SK-N-SH (cell line): ENCODE data around the gene PFKFB3. TPM values are rescaled to one million over a fixed set of nuclear protein-coding genes. Genes with fewer than 3 reads are reported as not detected.
A peak's percentile ranks its signal among the peaks of the same experiment; 100 is the strongest.
"Not testable (repeated sequence)": the region's sequence is repeated elsewhere in the genome, so short reads cannot be mapped to it uniquely, and the experiment has no call there.

Source experiments
- CTCF ChIA-PET: fragments of 300-600, 350-600 bp; formaldehyde crosslinking; extraction: SDS; loops from one replicate; lab custom pipeline; 2021; lab: Yijun Ruan, JAX
- POLR2A ChIA-PET: fragments of 350-600 bp; sonication (Branson Sonifier 250); formaldehyde crosslinking; extraction: SDS; loops from one replicate; lab custom pipeline; 2020; ENCODE audit warnings: antibody characterized with exemption, inconsistent platforms; lab: Yijun Ruan, JAX
- DNase-seq: peaks from one replicate; pipeline ENCODE4 v3.0.0; 2012
- H2AFZ ChIP-seq: fragments of 200-600 bp; sonication (generic); 2 replicates; pipeline ENCODE4 v1.8.1; 2016; ENCODE audit warnings: antibody characterized with exemption, mild to moderate bottlenecking, low read depth
- H3F3A ChIP-seq: fragments of 200-600 bp; sonication (generic); replicated peaks from 2 replicates; pipeline ENCODE3; 2016; ENCODE audit warnings: antibody characterized with exemption, mild to moderate bottlenecking; ENCODE audit not compliant: insufficient read depth
- H3K27ac ChIP-seq, 2 experiments: fragments of 200-500 bp in 1 of 2; fragments of 200-600 bp in 1 of 2; sonication (Bioruptor generic) in 1 of 2; sonication (generic), shearing (Covaris generic) in 1 of 2; 2 replicates each; pipeline versions ENCODE4 v1.5.1 to v1.6.1; 2014 to 2016; ENCODE audit warnings: low read depth in 2 of 2, inconsistent platforms in 1 of 2, low read length in 1 of 2, mild to moderate bottlenecking in 1 of 2, mixed read lengths in 1 of 2
- H3K27me3 ChIP-seq: fragments of 200-600 bp; sonication (generic), shearing (Covaris generic); 2 replicates; pipeline ENCODE4 v1.6.1; 2016; ENCODE audit warnings: mixed run types; ENCODE audit not compliant: insufficient read depth
- H3K36me3 ChIP-seq, 2 experiments: fragments of 200-500 bp in 1 of 2; fragments of 200-600 bp in 1 of 2; sonication (Bioruptor generic) in 1 of 2; sonication (generic) in 1 of 2; replicated peaks in 1 of 2; 2 replicates each; pipeline versions ENCODE3 to v1.5.1; 2014 to 2016; ENCODE audit warnings: low read length in 1 of 2, mild to moderate bottlenecking in 1 of 2; ENCODE audit not compliant: insufficient read depth in 2 of 2, control insufficient read depth in 1 of 2
- H3K4me1 ChIP-seq, 2 experiments: fragments of 200-500 bp in 1 of 2; fragments of 200-600 bp in 1 of 2; sonication (Bioruptor generic) in 1 of 2; sonication (generic), shearing (Covaris generic) in 1 of 2; 2 replicates each; pipeline versions ENCODE4 v1.5.1 to v1.6.1; 2014 to 2016; ENCODE audit warnings: low read depth in 1 of 2, low read length in 1 of 2, mixed run types in 1 of 2; ENCODE audit not compliant: insufficient read depth in 2 of 2, control insufficient read depth in 1 of 2
- H3K4me2 ChIP-seq: fragments of 200-600 bp; sonication (generic), shearing (Covaris generic); 2 replicates; pipeline ENCODE4 v1.6.1; 2017; ENCODE audit warnings: mixed run types
- H3K4me3 ChIP-seq, 2 experiments: fragments of 200-500 bp in 1 of 2; fragments of 200-600 bp in 1 of 2; sonication (Bioruptor generic) in 1 of 2; sonication (generic), shearing (Covaris generic) in 1 of 2; 2 replicates each; pipeline versions ENCODE4 v1.5.1 to v1.8.1; 2014 to 2016; ENCODE audit warnings: low read depth in 2 of 2, inconsistent platforms in 1 of 2, low read length in 1 of 2, mild to moderate bottlenecking in 1 of 2, mixed read lengths in 1 of 2, moderate library complexity in 1 of 2
- H3K79me2 ChIP-seq: fragments of 200-600 bp; sonication (generic); 2 replicates; pipeline ENCODE4 v1.8.1; 2017; ENCODE audit warnings: mild to moderate bottlenecking; ENCODE audit not compliant: insufficient read depth
- H3K9ac ChIP-seq: fragments of 200-600 bp; sonication (generic); 2 replicates; pipeline ENCODE4 v1.6.1; 2017; ENCODE audit warnings: mixed run types
- H3K9me2 ChIP-seq: fragments of 200-600 bp; sonication (generic); 2 replicates; pipeline ENCODE4 v1.6.1; 2017; ENCODE audit warnings: mixed run types
- H3K9me3 ChIP-seq: fragments of 200-600 bp; sonication (generic); 2 replicates; pipeline ENCODE4 v1.6.1; 2017; ENCODE audit warnings: mixed run types, mild to moderate bottlenecking, moderate library complexity
- H4K20me1 ChIP-seq: fragments of 200-600 bp; sonication (generic); 2 replicates; pipeline ENCODE4 v1.6.1; 2017; ENCODE audit warnings: mild to moderate bottlenecking, mixed run types; ENCODE audit not compliant: insufficient read depth
- CHD2 ChIP-seq: fragments of 150-350 bp; IDR thresholded peaks from 2 replicates; pipeline ENCODE4 v1.6.1; 2018; ENCODE audit warnings: low read length; ENCODE audit not compliant: partially characterized antibody
- FOXJ3 ChIP-seq: sonication (generic); formaldehyde crosslinking; IDR thresholded peaks from 2 replicates; pipeline ENCODE4 v1.5.1; 2020; ENCODE audit warnings: mild to moderate bottlenecking, missing genetic modification reagents
- GATA2 ChIP-seq: sonication (generic); formaldehyde crosslinking; IDR thresholded peaks from 2 replicates; pipeline ENCODE4 v1.5.0; 2020; ENCODE audit warnings: mild to moderate bottlenecking, missing genetic modification reagents
- MAX ChIP-seq: IDR thresholded peaks from 2 replicates; pipeline ENCODE4 v1.4.0; 2012; ENCODE audit warnings: low read depth
- MEF2A ChIP-seq: IDR thresholded peaks from 2 replicates; pipeline ENCODE4 v1.4.0; 2012; ENCODE audit warnings: low read depth, borderline replicate concordance
- RXRA ChIP-seq: IDR thresholded peaks from 2 replicates; pipeline ENCODE4 v1.4.0; 2012; ENCODE audit warnings: low read depth, mild to moderate bottlenecking, borderline replicate concordance
- TAF1 ChIP-seq: IDR thresholded peaks from 2 replicates; pipeline ENCODE4 v1.6.1; 2012; ENCODE audit warnings: low read depth, mild to moderate bottlenecking, low read length, moderate library complexity, borderline replicate concordance
- TEAD4 ChIP-seq: IDR thresholded peaks from 2 replicates; pipeline ENCODE4 v1.4.0; 2012; ENCODE audit warnings: mild to moderate bottlenecking, borderline replicate concordance; ENCODE audit not compliant: insufficient read depth
- YY1 ChIP-seq: IDR thresholded peaks from 2 replicates; pipeline ENCODE4 v1.4.0; 2012; ENCODE audit warnings: low read depth, mild to moderate bottlenecking
- ZBTB33 ChIP-seq: IDR thresholded peaks from 2 replicates; pipeline ENCODE4 v1.4.0; 2012; ENCODE audit warnings: low read depth, borderline replicate concordance
- WGBS: methylation state at CpG from one replicate; pipeline ENCODE4 v1.1.6; 2017; ENCODE audit warnings: low lambda C conversion rate; 5-methylcytosine and 5-hydroxymethylcytosine counted together
- polyA plus RNA-seq, 3 experiments: library from polyadenylated mRNA; depleted of rRNA; stranded (reverse); fragments of >200 nt; gene quantifications; 2 replicates each; pipeline ENCODE4 v1.2.3, GENCODE V29; 2012
- TF ChIP-seq, protein P1 (sequence below): fragments of 150-350 bp; IDR thresholded peaks from 2 replicates; pipeline ENCODE4 v1.6.1; 2016; ENCODE audit warnings: mild to moderate bottlenecking, low read depth, low read length
- TF ChIP-seq, protein P2 (sequence below): fragments of 150-350 bp; IDR thresholded peaks from 2 replicates; pipeline ENCODE4 v1.6.1; 2017; ENCODE audit warnings: antibody characterized with exemption, low read length, low read depth, borderline replicate concordance

The PFKFB3 gene
- polyA plus RNA-seq, 1 of the 3 experiments (the other 2 are of a cell fraction), result 59.7 TPM

DNA sequence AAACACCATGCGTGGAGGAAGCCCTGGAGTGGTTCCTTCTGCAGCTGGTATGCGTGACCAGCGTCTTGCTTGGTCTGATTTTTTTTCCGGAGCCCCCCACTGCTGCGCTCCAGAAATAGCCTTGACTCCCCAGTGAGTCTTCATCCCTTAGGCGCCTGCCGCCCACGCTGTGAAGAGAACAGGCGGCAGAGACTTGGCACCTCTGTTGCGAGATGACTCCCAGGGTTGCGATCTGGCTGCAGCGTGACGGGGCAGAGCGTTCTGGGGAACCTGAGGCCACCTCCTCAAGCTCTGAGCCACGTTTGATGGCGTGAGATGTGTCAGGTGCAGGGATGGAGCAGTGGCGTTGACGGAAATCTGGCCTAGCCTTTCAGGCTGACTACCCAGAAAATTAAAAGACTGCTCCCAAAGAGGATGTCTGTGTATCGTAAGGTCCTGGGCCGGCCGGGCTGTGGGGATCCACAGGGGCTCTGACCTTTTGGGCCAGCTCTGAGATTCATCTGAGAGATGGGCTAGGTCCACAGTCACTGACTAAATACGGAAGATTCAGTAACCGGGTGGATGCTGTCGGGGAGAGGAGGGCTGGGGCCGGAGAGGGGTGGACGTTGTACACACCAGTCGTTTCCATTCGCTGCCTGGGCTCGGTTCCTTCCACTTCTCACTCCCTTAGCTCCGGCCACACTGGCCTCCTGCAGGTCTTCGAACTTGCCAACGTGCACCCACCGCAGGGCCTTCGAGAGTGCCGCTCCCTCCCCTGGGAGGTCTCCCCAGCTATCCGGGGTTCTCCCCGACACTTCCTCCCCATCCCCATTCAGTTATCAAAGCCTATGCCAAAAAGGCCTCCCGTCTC is 33.8 kb downstream of the PFKFB3 start:
- no peaks in the 10 kb centered on the region for H3K9me3 ChIP-seq
- ChIA-PET CTCF (interaction anchor here (0.7 to 7.1 kb wide), 5 partner anchors 8 to 654 kb away, joined by 3 to 40 read pairs (median 3); partner anchors contain the start of gene PFKFB3), POLR2A (no interaction called here)
- no peaks in the 10 kb centered on the region for H3K9me2 ChIP-seq
- 93% methylated on average over 30 of the region's 38 CpGs for WGBS
- no peak overlapping the region for H3K4me3 ChIP-seq
- no peak for TF ChIP-seq MEF2A
- no peak for TF ChIP-seq FOXJ3 (CRISPR knock-in tag)
- TF ChIP-seq MAX, result no peak
- TF ChIP-seq, protein P1, sequence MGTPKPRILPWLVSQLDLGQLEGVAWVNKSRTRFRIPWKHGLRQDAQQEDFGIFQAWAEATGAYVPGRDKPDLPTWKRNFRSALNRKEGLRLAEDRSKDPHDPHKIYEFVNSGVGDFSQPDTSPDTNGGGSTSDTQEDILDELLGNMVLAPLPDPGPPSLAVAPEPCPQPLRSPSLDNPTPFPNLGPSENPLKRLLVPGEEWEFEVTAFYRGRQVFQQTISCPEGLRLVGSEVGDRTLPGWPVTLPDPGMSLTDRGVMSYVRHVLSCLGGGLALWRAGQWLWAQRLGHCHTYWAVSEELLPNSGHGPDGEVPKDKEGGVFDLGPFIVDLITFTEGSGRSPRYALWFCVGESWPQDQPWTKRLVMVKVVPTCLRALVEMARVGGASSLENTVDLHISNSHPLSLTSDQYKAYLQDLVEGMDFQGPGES, result no peak
- H3K4me1 ChIP-seq, result peaks cover 0 to 6% of the 10 kb centered on the region in 2 experiments; a peak in 2 of 4 replicates
- H3K27ac ChIP-seq, result peak overlapping the region in 1 of 2 experiments; percentile 94; a peak in 1 of 4 replicates
- H4K20me1 ChIP-seq, result peaks cover 3% of the 10 kb centered on the region; the same call in 1 of the 2 replicates
- DNase-seq, result no peak
- H3K36me3 ChIP-seq, result peaks cover 34 to 35% of the 10 kb centered on the region in 2 experiments
- H3K4me2 ChIP-seq, result no peak overlapping the region
- no peak overlapping the region for H2AFZ ChIP-seq
- H3F3A ChIP-seq, result peaks cover 52% of the 10 kb centered on the region
- no peaks in the 10 kb centered on the region; the same call in 1 of the 2 replicates for H3K79me2 ChIP-seq
- no peak overlapping the region for H3K9ac ChIP-seq
- no peaks in the 10 kb centered on the region for H3K27me3 ChIP-seq

GRCh38 chr10:6237199-6237530 is 34.4 kb downstream of the PFKFB3 start:
- POLR2A ChIA-PET, result no interaction called here
- CTCF ChIA-PET, result interaction anchor here (0.6 to 7.1 kb wide), 6 partner anchors 9 to 654 kb away, joined by 3 to 40 read pairs (median 3); partner anchors contain the start of gene PFKFB3
- no peak overlapping the region for H3K9ac ChIP-seq
- H3K27ac ChIP-seq, result peak overlapping the region in 1 of 2 experiments; percentile 94; a peak in 1 of 4 replicates
- peaks cover 3% of the 10 kb centered on the region; the same call in 1 of the 2 replicates for H4K20me1 ChIP-seq
- no peak overlapping the region for H3K4me2 ChIP-seq
- no peaks in the 10 kb centered on the region for H3K9me3 ChIP-seq
- H3K27me3 ChIP-seq, result no peaks in the 10 kb centered on the region
- DNase-seq, result no peak
- H3K4me3 ChIP-seq, result no peak overlapping the region
- no peak overlapping the region for H2AFZ ChIP-seq
- H3K79me2 ChIP-seq, result no peaks in the 10 kb centered on the region; the same call in 1 of the 2 replicates
- peaks cover 52% of the 10 kb centered on the region for H3F3A ChIP-seq
- WGBS, result 93% methylated on average over 9 of the region's 9 CpGs
- H3K4me1 ChIP-seq, result peaks cover 0 to 6% of the 10 kb centered on the region in 2 experiments; a peak in 2 of 4 replicates
- no peaks in the 10 kb centered on the region for H3K9me2 ChIP-seq
- peaks cover 29 to 31% of the 10 kb centered on the region in 2 experiments for H3K36me3 ChIP-seq
- TF ChIP-seq TEAD4, result no peak
- no peak for TF ChIP-seq RXRA
- no peak for TF ChIP-seq GATA2
- TF ChIP-seq, protein P2, sequence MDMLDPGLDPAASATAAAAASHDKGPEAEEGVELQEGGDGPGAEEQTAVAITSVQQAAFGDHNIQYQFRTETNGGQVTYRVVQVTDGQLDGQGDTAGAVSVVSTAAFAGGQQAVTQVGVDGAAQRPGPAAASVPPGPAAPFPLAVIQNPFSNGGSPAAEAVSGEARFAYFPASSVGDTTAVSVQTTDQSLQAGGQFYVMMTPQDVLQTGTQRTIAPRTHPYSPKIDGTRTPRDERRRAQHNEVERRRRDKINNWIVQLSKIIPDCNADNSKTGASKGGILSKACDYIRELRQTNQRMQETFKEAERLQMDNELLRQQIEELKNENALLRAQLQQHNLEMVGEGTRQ, result no peak
- no peak for TF ChIP-seq CHD2
- TF ChIP-seq YY1, result no peak
- no peak for TF ChIP-seq ZBTB33
- no peak for TF ChIP-seq TAF1

- H4K20me1 ChIP-seq, DNase-seq, H3K79me2 ChIP-seq, H3K27me3 ChIP-seq, H2AFZ ChIP-seq, H3K4me1 ChIP-seq, POLR2A ChIA-PET, H3K9me2 ChIP-seq, H3K4me3 ChIP-seq, H3K9me3 ChIP-seq: not testable (repeated sequence)
- H3K36me3 ChIP-seq, result peaks cover 16 to 25% of the 10 kb centered on the region in 2 experiments
- 4% methylated on average over 6 of the region's 6 CpGs for WGBS
- H3F3A ChIP-seq, result peaks cover 56% of the 10 kb centered on the region
- peak overlapping the region; percentile 45 for H3K4me2 ChIP-seq
- H3K9ac ChIP-seq, result peak overlapping the region; percentile 10; the same call in 1 of the 2 replicates
- H3K27ac ChIP-seq, result peak overlapping the region; percentile 66 to 94
- CTCF ChIA-PET, result interaction anchor here (7.1 kb wide), 1 partner anchor 36 kb away, joined by 40 read pairs; the partner anchor contains the start of gene PFKFB3
Observed at GRCh38 chr10:6238587-6239212, 36.0 kb downstream of the PFKFB3 start.
